Choroid plexus epithelial cell (primary cell): ENCODE results near the gene TFF1.
A peak's percentile ranks its signal among the peaks of the same experiment; 100 is the strongest.

Experiments
- DNase-seq: peaks from one replicate; pipeline ENCODE4 v3.0.0-alpha.2; 2010; ENCODE audit warnings: low read depth
- H3K4me3 ChIP-seq: 2 replicates; pipeline ENCODE4 v1.5.1; 2011; ENCODE audit warnings: low read depth, mild to moderate bottlenecking, control low read depth, low read length, moderate library complexity
- CTCF ChIP-seq: conservative IDR thresholded peaks from 2 replicates; pipeline ENCODE4 v1.5.1; 2011; ENCODE audit warnings: low read depth, mild to moderate bottlenecking, control low read depth, inconsistent platforms, low read length, moderate library complexity

Gene TFF1

GRCh38 chr21:42405064-42406013 is 39.0 kb upstream of the TFF1 start:
- no peak for DNase-seq

DNA sequence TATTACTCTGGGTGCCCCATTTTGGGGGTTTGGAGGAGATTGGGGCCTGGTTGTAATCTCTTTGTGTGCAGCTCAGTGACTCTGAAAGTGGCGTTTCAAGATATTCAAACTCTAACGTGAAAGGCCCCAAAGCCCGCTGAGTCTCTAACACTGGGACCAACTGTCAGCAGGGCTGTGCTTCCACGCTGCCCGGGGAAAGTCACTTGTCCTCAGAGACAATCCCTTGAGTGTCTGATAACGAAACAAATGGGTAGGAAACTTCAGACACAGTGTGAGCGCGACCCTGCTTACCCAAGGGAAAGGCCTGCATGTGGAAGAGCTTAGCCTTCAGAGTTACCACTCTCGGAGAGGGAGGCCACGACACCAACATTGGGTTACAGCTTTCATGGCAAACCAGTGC is 38.2 kb upstream of the TFF1 start:
- DNase-seq, result no peak
- TF ChIP-seq CTCF, result no peak
- no peak overlapping the region for H3K4me3 ChIP-seq

More at GRCh38 chr21:42405064-42406013, 39.0 kb upstream of the TFF1 start:
- TF ChIP-seq CTCF, result no peak
- no peak overlapping the region for H3K4me3 ChIP-seq

DNA sequence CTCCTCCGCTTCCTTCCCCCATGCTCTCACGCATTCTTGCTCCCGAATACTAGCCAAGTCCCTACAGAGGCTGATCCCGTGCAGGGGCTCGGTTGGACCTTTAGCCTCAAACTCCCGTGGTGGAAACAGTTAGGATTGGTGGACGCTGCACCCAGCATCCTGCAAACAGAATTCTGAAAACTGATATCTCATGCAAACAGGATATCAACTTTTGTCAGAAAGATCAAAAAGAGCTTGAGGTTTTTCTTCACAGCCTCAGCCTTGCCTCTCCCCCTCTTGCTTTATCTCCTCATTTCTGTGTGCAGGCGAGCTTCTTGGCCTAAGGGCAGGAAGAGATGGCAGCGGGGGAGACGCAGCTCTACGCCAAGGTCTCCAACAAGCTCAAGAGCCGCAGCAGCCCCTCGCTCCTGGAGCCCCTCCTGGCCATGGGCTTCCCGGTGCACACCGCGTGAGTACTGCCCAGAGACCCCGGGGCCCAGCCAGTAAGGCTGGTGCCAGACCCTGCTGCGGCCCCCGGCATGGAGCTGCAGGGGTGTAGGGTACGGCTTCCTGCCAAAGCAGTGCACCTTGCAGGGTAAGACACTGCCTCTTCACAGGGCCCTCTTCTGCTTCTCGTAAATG is 37.4 kb upstream of the TFF1 start, which contains the start of gene UBASH3A:
Gene UBASH3A, plus strand, starts transcription at position 292 of the 621 bp plus-strand sequence. Its CDS starts 44 bp downstream, at position 336.
- no peak within 1 kb of the TSS for H3K4me3 ChIP-seq
- DNase-seq, result peak; percentile 5
- TF ChIP-seq CTCF, result no peak

- TF ChIP-seq CTCF, result no peak
- H3K4me3 ChIP-seq, result no peak overlapping the region
- no peak for DNase-seq
Measured at GRCh38 chr21:42401820-42402251, 35.5 kb upstream of the TFF1 start.

DNA sequence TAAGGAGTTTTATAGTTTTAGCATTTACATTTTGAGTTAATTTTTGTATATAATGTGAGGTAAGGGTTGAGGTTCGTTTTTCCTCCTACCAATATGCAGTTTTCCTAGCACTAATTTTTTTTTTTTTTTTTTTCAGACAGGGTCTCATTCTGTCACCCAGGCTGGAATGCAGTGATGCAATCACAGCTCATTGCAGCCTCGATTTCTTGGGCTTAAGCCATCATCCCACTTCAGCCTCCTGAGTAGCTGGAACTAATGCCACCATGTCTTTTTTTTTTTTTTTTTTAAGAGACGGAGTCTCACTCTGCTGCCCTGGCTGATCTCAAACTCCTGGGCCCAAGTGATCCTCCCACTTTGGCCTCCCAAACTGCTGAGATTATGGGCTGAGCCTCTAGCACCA is 34.8 kb upstream of the TFF1 start:
- DNase-seq, result peak; percentile 35
- no peak for TF ChIP-seq CTCF
- no peak overlapping the region for H3K4me3 ChIP-seq

DNA sequence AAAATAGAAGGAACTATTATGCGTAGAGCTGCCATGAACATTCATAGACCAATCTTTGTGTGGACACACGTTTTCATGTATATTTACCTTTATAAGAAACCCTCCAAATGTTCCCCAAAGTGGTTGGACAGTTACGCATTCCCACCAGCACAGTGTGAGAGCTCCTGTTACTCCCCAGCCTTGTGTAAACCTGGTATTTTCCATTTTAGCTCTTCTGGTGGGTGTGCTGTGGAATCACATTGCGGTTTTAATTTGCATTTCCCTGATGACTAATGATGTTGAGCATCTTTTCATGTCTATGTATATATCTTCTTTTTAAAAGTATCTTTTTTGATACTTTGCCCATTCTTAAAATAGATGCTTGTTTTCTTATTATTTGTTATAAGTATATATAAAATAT is 34.2 kb upstream of the TFF1 start:
- peak; percentile 59 for DNase-seq
- no peak for TF ChIP-seq CTCF
- H3K4me3 ChIP-seq, result no peak overlapping the region
